Measurements from ENCODE around the gene NR1H3.

Gene NR1H3

DNA sequence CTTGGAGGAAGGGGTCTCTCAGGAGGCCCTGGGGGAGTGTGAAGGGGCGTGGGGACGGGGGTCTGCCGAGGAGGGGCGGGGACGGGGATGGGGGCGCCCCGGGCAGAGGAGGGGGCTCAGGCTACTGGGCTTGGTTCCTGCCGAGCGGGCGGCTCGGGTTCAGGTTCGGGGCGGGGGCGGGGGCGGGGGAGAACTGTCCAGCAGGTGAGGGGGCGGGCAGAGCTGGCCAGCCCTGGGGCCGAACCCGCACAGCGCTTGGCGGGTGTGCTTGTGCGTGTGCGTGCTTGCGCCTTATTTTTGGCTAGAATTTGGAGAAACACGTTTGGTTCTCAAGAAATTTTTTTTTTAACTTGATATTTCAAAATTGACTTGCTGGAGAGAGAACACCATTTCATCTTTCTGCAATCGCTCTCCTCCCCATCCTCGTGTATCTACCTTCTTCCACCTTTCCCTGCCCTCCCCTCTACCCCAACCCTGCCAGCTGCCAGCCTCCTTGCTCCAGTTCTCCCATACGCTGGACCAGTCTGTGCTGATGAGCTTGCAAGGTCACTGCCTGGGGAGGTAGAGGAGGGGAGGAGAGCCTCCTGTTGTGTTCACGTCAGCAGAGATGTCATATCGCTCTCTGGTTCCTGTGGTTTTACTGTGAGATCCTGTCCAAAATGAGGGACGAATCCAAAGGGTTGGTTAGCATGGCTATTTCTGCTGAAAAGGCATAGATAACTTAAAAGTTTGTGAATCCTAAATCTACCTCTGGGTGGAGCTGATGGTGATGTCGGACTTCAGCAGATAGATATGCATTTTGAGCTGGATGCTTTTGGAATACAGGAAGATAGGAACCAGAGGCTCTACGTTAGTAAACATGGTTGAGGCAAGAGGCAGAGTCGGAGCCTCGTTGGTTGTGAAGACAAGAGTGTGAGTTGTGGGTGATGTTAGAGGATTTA lies 12.8 kb downstream of the NR1H3 start:
- DNase-seq, result no peak

- no peak for DNase-seq
Observed at GRCh38 chr11:47271328-47271727, 13.5 kb downstream of the NR1H3 start.

DNA sequence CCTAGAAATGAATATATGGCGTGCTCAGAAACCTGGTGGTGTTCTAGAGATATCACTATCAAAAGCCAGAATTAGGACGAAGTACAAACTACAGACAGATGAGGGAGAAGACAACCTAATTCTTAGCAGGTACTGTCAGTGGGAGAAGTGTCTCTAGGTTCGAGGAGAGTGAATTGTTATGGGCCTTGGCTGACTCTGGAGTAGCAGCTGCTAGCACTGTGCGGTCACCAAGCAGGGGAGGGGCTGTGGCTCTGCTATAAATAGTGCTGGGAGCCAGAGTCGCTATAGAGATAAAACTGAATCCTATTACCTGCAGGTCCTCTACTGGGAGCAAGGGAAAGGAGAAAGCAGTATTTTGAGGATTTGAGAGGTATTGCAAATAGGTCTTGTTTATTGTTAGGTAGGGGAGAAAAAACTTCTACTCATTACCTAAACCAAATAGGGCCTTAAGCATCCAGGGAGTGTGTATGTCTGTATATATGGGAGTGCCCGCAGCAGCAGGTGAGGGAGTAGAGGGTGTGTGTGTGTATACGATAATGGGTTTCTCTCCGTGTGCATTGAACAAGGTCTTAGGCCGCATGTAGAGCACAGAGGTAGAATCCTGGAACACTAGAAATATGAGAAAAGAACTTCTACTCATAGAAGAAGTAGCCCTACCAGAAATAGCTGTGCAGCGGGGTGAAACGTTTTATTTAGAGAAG lies 14.3 kb downstream of the NR1H3 start:
- DNase-seq, result no peak

DNA sequence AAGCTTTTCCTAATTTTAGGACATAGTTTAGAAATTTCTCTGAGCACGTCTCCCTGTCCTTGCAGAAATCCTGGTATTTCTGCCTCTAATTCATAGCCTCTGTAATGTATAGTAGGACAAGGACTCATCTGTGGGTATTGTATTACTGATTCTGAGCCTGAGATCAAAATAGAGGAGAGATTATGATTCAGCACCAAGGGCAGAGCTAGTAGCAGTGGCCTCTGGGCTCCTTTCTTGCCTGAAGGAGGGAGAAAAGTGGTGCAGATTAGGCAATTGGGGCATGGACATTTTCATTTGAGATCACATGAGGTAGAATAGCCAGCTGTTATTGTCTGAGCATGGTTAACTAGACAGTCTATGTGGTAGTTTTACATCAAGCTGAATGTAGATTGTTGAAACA lies 14.9 kb downstream of the NR1H3 start:
- DNase-seq, result no peak

GRCh38 chr11:47274495-47275235 lies 16.9 kb downstream of the NR1H3 start:
- no peak for DNase-seq

DNA sequence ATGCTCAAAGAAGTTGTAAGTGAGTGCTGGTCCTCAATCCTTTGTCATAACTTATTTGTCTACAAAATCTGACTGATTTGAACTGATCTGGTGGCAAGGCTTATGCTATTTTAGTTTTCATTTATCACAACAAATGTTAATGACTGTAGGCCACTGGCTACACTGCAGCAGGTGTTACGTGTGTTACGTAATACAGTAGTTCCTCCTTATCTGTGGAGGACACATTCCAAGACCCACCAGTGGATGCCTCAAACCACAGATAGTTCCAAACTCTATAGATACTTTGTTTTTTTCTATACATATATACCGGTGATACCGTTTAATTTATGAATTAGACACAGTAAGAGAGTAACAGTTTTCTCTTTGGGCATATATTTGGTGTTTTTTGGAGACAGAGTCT lies 19.1 kb downstream of the NR1H3 start:
- no peak for DNase-seq

- no peak for DNase-seq
Observed at GRCh38 chr11:47278058-47278457, 20.3 kb downstream of the NR1H3 start.

- DNase-seq, result no peak
Observed at GRCh38 chr11:47278769-47279168, 21.0 kb downstream of the NR1H3 start.

DNA sequence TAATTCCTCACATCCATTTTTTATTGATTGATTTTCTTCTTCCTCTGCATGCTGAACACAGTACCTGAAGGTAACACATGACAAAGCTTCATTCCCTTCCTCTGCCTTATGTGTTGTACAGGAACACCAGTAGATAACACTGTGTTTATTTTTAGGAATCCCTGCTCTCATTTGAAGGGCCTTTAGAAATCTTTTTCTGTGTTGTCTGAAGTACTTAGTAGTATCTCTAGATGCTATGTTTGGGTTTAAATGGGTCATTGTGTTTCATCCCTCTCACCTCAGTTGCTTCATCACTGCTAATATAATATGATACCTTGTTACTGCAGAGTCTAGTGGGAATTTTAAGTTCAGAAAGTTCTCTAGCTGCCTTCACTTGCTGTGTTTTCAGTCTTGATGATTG lies 22.3 kb downstream of the NR1H3 start:
- DNase-seq, result no peak

DNA sequence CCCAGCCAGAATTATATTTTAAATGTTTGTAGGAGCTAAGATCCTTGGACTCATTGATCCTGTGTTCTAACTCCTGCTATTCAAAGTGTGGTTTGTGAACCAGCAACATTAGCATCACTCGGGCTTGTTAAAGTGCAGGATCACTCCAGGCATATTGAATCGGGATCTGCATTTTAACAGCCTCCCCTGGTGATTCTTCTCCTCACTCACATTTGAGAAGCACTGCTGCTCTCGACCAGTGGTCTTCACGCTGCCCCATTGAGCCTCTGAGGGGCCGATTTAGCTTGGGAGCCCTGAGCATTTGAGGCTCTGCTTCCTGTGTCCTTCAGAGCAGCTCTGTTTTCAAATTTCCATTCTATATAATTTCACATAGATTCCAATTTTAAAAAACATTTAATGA lies 23.1 kb downstream of the NR1H3 start:
- DNase-seq, result no peak

DNA sequence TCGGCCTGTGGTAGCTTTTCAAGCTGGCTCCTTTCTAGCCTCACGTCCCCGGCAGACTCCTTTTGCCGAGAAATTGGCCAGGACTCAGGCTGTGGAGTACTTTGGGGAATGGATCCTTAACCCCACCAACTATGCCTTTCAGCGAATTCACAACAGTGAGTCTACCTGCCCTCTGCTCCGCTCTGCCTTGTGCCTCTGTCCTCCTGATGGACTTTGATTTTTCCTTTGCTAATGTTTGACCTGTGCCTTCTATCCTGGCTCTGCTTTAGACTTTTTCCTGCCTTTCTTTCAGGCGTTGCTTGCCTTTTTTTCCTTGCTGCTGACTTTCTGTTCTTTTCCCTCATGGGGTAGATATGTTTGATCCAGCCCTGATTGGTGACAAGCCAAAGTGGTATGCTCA lies 24.7 kb downstream of the NR1H3 start:
- DNase-seq, result no peak

DNA sequence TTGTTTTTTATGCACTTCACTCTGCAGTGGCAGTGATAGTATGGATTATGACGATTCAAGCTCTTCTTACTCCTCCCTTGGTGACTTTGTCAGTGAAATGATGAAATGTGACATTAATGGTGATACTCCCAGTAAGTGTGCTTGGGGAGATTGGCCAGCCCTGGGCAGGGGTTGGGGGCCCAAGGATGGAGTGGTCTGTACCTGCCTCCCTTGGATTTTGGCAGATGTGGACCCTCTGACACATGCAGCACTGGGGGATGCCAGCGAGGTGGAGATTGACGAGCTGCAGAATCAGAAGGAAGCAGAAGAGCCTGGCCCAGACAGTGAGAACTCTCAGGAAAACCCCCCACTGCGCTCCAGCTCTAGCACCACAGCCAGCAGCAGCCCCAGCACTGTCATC lies 26.4 kb downstream of the NR1H3 start:
- DNase-seq, result no peak

DNA sequence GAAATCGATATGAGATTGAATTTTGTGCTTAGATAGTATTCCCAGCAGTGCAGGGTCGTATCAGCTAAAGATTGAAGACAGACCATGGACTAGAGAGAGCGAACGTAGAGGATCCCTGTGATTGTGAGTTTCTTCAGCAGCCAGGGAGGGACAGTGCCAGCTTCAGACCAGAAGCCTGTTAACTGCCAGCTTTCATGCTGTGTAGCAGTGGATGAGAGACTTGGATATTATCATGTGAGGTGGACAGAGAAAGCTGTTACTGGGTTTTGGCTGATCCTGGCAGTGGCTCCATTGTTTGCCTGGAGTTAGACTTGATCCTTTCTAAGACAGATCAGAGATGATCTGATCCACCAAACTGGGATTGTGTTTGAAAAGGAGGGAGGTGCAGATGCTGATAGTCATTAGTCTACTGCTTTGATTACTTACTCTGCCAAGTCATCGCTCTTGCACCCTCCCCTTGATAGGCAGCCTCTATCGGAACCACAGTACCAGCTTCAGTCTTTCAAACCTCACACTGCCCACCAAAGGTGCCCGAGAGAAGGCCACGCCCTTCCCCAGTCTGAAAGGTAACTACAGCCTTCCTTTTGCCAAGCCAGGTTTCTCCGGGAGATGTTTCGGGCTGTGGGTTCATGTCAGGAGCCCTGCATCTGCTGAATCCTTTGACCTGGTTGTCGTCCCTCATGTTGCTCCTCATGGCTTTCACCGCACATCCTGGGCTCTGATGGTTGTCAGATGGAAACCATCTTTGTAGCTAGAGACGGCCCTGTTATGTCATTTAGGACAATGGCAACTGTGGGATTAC lies 28.4 kb downstream of the NR1H3 start:
- no peak for DNase-seq

DNA sequence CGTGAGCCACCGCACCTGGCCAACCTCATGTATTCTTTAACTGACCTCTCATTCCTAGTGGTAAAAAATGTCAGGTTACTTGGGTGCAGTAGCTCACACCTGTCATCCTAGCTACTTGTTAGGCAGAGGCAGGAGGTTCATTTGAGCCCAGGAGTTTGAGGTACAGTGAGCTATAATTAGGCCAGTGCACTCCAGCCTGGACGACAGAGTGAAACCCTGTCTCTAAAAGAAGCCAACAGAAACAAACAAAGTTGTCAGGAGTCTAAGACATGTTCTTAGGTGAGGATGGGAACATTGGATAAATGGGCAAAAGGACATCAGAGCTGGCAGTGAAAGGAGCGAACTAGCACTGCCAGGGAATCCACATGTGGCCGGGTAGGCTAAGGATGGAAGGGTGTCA lies 30.3 kb downstream of the NR1H3 start:
- DNase-seq, result no peak

GRCh38 chr11:47289856-47290255 lies 32.1 kb downstream of the NR1H3 start:
- no peak for DNase-seq

- DNase-seq, result no peak
Observed at GRCh38 chr11:47295385-47295784, 37.6 kb downstream of the NR1H3 start.

DNA sequence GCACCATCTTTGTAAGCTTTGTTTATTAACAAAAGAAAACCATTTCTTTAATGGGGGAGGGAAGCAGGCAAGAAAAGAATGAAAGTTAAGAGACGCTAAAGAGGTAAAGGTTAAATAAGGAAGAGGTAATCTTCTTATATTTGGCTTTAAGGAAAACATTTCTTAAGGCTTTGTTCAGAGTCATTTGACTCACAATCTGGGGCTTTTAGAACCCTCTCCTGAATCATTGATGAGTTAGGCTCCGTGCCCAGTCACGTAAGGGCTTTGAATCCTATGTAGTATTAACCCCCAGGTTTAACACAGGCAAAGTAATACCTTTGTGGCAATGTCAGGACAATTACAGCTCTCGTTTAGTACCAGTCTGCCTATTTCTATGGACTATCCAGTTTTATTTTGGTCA lies 38.2 kb downstream of the NR1H3 start:
- no peak for DNase-seq

DNA sequence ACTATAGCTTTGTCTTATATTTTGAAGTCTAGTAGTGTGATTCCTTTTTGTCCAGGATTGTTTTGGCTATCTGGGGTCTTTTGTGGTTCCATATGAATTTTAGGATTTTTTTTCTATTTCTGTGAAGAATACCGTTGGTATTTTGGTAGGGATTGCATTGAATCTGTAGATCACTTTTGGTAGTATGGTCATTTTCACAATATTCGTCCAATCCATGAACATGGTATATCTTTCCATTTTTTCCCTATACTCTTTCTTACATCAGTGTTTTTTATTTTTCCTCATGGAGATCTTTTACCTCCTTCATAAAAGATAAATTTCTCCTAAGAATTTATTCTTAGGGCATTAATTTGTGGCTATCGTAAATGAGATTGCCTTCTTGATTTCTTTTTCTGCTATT lies 41.3 kb downstream of the NR1H3 start:
- no peak for DNase-seq

DNA sequence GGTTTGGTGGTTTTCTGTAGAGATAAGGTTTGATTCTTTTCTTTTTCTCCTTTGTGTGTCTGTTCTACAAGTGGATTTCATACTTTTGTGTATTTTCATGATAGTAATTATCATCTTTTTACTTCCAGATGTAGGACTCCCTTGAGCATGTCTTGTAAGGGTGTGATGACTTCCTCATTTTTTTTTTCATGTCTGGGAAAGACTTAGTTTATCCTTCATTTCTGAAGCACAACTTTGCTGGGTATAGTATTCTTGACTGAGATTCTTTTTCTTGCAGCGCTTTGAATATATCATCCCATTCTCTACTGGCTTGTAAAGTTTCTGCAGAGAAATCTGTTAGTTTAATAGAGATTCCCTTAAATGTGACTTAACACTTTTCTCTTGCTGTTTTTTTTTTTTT lies 45.1 kb downstream of the NR1H3 start:
- DNase-seq, result no peak

DNA sequence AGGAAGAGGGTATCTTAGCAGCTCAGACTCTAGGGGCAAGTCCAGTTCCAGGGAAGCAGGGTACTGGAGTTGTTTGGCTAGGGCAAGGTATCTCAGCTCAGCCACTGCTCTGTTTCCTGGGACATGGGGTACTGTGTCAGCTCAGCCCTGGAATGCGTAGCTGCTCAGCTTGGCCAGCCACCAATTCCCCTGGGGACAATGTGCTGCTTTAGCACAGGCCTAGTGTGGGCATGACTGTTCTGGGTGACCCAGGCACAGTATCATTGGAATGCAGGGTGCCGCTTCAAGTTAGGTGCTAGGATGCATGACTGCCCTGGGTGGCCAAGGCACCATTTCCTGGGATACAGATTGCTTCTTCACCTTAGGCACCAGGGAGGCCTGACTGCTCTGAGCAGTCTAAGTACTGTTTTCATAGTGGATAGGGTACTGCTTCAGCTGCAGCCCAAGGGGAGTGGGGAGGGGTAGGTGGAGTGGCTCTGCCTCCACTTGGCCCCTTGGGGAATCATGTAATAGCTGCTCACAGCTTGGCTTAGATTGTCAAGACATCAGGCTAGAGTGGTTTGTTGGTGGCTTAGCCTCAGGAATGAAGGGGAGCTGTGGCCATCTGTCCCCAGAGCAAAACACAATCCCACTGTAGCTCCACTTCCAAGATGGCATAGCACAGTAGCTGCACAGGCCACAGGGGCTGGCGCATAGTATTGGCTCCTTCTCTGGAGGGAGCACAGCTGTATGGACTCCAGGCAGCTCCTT lies 48.1 kb downstream of the NR1H3 start:
- no peak for DNase-seq

DNA sequence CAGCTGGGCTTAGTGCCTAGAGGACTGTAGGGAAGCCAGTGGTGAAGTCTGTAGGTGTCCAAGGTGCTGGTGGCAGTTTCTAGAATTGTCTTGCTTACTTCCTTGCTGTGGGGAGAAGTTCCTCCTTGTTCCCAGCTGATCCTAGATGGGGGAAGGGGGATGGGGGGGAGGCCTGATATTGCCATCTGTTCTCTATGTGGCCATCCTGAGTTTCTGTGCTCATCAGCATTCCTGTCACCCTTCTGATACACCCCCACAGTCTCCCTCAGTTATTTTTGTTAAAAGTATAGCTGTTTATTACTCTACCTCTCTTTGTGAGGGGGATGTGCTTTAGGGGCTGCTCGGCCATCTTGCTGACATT lies 48.7 kb downstream of the NR1H3 start:
- no peak for DNase-seq
